Measurements from ENCODE around the gene CFL1.
A peak's percentile ranks its signal among the peaks of the same experiment; 100 is the strongest.
"Not testable (repeated sequence)": the region's sequence is repeated elsewhere in the genome, so short reads cannot be mapped to it uniquely, and the experiment has no call there.

The CFL1 gene

DNA sequence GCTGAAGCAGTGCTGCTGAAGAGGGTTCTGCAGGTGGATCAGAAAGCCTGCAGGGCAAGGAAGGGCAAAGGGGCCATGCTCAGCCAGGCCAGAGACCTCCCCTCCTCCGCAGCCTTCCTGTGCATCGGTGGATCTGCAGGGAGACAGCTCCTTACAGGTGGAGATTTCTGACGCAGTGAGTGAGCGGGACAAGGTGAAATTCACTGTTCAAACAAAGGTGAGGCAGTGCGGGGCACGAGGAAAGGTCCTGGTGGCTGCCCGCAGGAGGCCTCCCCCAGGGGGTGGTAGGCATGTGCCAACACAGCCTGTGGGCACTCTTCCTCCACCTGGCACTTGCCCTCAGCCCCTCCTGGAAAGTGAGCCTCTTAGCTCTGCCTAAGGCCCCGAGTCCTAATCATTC lies 8.6 kb downstream of the CFL1 start:
- Histone ChIP-seq H3K27me3 (ENCODE audit: control insufficient read depth, insufficient read depth, low read length) (no peaks in the 10 kb centered on the region), H3K4me1 (ENCODE audit: control insufficient read depth, insufficient read depth, low read length) (no peaks in the 10 kb centered on the region), H3K27ac (ENCODE audit: low read length) (no peak overlapping the region), H3K9me3 (ENCODE audit: control insufficient read depth, insufficient read depth, low read length) (no peaks in the 10 kb centered on the region), H3K36me3 (ENCODE audit: control insufficient read depth, insufficient read depth, low read length) (peaks cover 22% of the 10 kb centered on the region; the same call in 1 of the 2 replicates), H3K4me3 (ENCODE audit: low read length) (no peak overlapping the region)
- no peak for DNase-seq (ENCODE audit: low read depth, low spot score)
- WGBS (ENCODE audit: insufficient coverage, insufficient read length): no CpG with 5 or more reads among the region's 8 CpGs

DNA sequence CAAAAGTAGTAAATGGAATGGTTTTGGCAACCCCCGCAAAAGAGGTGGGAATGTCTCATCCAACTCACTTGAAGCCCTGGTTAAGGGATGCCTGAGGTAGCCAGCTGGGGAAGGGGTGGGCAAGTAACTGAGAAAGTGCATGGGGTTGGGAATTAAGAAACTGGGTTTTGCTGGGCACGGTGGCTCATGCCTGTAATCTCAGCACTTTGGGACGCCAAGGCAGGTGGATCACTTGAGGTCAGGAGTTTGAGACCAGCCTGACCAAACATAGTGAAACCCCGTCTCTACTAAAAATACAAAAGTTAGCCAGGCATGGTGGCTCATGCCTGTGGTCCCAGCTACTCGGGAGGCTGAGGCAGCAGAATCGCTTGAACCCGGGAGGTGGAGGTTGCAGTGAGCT lies 9.3 kb downstream of the CFL1 start:
- not testable (repeated sequence) for H3K27me3 ChIP-seq (ENCODE audit: control insufficient read depth, insufficient read depth, low read length); H3K4me1 ChIP-seq (ENCODE audit: control insufficient read depth, insufficient read depth, low read length); H3K9me3 ChIP-seq (ENCODE audit: control insufficient read depth, insufficient read depth, low read length); H3K4me3 ChIP-seq (ENCODE audit: low read length); DNase-seq (ENCODE audit: low read depth, low spot score); H3K27ac ChIP-seq (ENCODE audit: low read length)
- no CpG with 5 or more reads among the region's 7 CpGs for WGBS (ENCODE audit: insufficient coverage, insufficient read length)
- peaks cover 16% of the 10 kb centered on the region; the same call in 1 of the 2 replicates for H3K36me3 ChIP-seq (ENCODE audit: control insufficient read depth, insufficient read depth, low read length)

DNA sequence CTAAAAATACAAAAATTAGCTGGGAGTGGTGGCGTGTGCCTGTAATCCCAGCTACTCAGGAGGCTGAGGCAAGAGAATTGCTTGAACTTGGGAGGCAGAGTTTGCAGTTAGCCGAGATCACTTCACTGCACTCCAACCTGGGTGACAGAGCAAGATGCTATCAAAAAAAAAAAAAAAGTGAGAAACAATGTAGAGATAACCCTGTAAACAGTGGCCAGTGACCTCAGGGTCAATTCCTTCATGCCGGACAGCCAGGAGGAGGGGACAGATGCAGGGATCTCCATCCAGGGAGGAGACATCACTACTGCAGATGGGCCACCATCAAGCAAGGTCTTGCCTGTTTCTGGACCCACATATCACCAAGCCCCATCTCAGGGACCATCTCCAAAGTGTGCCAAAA lies 10.2 kb downstream of the CFL1 start:
- H3K27me3 ChIP-seq (ENCODE audit: control insufficient read depth, insufficient read depth, low read length): no peaks in the 10 kb centered on the region
- H3K9me3 ChIP-seq (ENCODE audit: control insufficient read depth, insufficient read depth, low read length): no peaks in the 10 kb centered on the region
- no peak overlapping the region for H3K27ac ChIP-seq (ENCODE audit: low read length)
- H3K36me3 ChIP-seq (ENCODE audit: control insufficient read depth, insufficient read depth, low read length): peaks cover 8% of the 10 kb centered on the region; the same call in 1 of the 2 replicates
- H3K4me1 ChIP-seq (ENCODE audit: control insufficient read depth, insufficient read depth, low read length): no peaks in the 10 kb centered on the region
- DNase-seq (ENCODE audit: low read depth, low spot score): no peak
- no CpG with 5 or more reads among the region's 3 CpGs for WGBS (ENCODE audit: insufficient coverage, insufficient read length)
- H3K4me3 ChIP-seq (ENCODE audit: low read length): no peak overlapping the region

GRCh38 chr11:65844231-65844872 lies 13.6 kb downstream of the CFL1 start:
- H3K27ac ChIP-seq (ENCODE audit: low read length): no peak overlapping the region
- WGBS (ENCODE audit: insufficient coverage, insufficient read length): no CpG with 5 or more reads among the region's 10 CpGs
- no peaks in the 10 kb centered on the region for H3K9me3 ChIP-seq (ENCODE audit: control insufficient read depth, insufficient read depth, low read length)
- no peak overlapping the region for H3K4me3 ChIP-seq (ENCODE audit: low read length)
- H3K4me1 ChIP-seq (ENCODE audit: control insufficient read depth, insufficient read depth, low read length): no peaks in the 10 kb centered on the region
- no peaks in the 10 kb centered on the region for H3K36me3 ChIP-seq (ENCODE audit: control insufficient read depth, insufficient read depth, low read length)
- no peak for DNase-seq (ENCODE audit: low read depth, low spot score)
- no peaks in the 10 kb centered on the region for H3K27me3 ChIP-seq (ENCODE audit: control insufficient read depth, insufficient read depth, low read length)

- no peak for DNase-seq (ENCODE audit: low read depth, low spot score)
- Histone ChIP-seq H3K4me1 (ENCODE audit: control insufficient read depth, insufficient read depth, low read length) (no peaks in the 10 kb centered on the region), H3K27ac (ENCODE audit: low read length) (no peak overlapping the region), H3K27me3 (ENCODE audit: control insufficient read depth, insufficient read depth, low read length) (no peaks in the 10 kb centered on the region), H3K36me3 (ENCODE audit: control insufficient read depth, insufficient read depth, low read length) (no peaks in the 10 kb centered on the region), H3K4me3 (ENCODE audit: low read length) (no peak overlapping the region), H3K9me3 (ENCODE audit: control insufficient read depth, insufficient read depth, low read length) (no peaks in the 10 kb centered on the region)
- no CpG with 5 or more reads among the region's 3 CpGs for whole genome bisulfite sequencing (ENCODE audit: insufficient coverage, insufficient read length)
Observed at GRCh38 chr11:65843811-65844210, 14.2 kb downstream of the CFL1 start.

DNA sequence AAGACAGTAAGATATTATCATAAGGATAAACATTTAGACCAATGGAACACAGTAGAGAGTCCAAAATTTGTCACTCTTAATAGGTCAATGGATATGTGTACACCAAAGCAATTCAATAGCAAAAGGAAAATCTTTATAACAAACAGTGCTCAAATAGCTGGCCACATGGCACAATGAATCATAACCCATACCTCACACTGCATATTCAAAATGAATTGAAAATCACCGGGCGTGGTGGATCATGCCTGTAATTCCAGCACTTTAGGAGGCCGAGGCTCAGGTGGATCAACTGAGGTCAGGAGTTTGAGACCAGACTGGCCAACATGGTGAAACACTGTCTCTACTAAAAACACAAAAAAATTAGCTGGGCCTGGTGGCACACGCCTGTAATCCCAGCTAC lies 15.8 kb downstream of the CFL1 start:
- H3K4me1 ChIP-seq (ENCODE audit: control insufficient read depth, insufficient read depth, low read length): no peaks in the 10 kb centered on the region
- WGBS (ENCODE audit: insufficient coverage, insufficient read length): no CpG with 5 or more reads among the region's 4 CpGs
- no peaks in the 10 kb centered on the region for H3K9me3 ChIP-seq (ENCODE audit: control insufficient read depth, insufficient read depth, low read length)
- DNase-seq (ENCODE audit: low read depth, low spot score): no peak
- H3K4me3 ChIP-seq (ENCODE audit: low read length): no peak overlapping the region
- H3K27ac ChIP-seq (ENCODE audit: low read length): no peak overlapping the region
- no peaks in the 10 kb centered on the region for H3K27me3 ChIP-seq (ENCODE audit: control insufficient read depth, insufficient read depth, low read length)
- H3K36me3 ChIP-seq (ENCODE audit: control insufficient read depth, insufficient read depth, low read length): no peaks in the 10 kb centered on the region

DNA sequence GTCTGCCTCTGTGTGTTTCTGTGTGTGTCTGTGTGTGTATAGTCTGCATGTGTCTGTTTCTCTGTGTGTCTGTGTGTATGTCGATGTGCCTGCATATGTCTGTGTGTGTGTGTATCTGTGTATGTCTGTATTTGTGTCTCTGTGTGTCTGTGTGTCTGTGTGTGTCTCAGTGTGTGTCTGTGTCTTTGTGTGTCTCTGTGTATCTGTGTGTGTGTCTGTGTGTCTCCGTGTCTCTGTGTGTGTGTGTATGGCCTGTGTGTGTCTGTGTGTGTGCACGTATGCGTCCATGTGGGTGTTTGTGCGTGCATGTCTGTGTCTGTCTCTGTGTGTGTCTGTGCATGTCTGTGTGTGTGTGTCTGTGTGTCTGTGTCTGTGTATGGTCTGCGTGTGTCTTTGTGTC lies 23.8 kb downstream of the CFL1 start:
- no CpG with 5 or more reads among the region's 6 CpGs for WGBS (ENCODE audit: insufficient coverage, insufficient read length)
- Histone ChIP-seq H3K36me3 (ENCODE audit: control insufficient read depth, insufficient read depth, low read length) (no peaks in the 10 kb centered on the region), H3K27me3 (ENCODE audit: control insufficient read depth, insufficient read depth, low read length) (peaks cover 6% of the 10 kb centered on the region)

GRCh38 chr11:65833297-65834030 lies 24.5 kb downstream of the CFL1 start, which contains the start of gene SNX32:
SNX32 (plus strand) TSS chr11:65833963; CDS start chr11:65834066, 103 bp downstream.
- Histone ChIP-seq H3K4me1 (ENCODE audit: control insufficient read depth, insufficient read depth, low read length) (peaks cover 5% of the 10 kb centered on the region; the same call in 1 of the 2 replicates), H3K9me3 (ENCODE audit: control insufficient read depth, insufficient read depth, low read length) (no peaks in the 10 kb centered on the region), H3K36me3 (ENCODE audit: control insufficient read depth, insufficient read depth, low read length) (no peaks in the 10 kb centered on the region), H3K4me3 (ENCODE audit: low read length) (peak within 1 kb of the TSS; percentile 64; the same call in 1 of the 2 replicates), H3K27me3 (ENCODE audit: control insufficient read depth, insufficient read depth, low read length) (peaks cover 6% of the 10 kb centered on the region), H3K27ac (ENCODE audit: low read length) (no peak within 1 kb of the TSS)
- DNase-seq (ENCODE audit: low read depth, low spot score): no peak
- WGBS (ENCODE audit: insufficient coverage, insufficient read length): no CpG with 5 or more reads among the region's 63 CpGs

More for the DNA sequence above, 23.8 kb downstream of the CFL1 start:
- H3K27ac ChIP-seq (ENCODE audit: low read length): no peak overlapping the region
- no peaks in the 10 kb centered on the region for H3K9me3 ChIP-seq (ENCODE audit: control insufficient read depth, insufficient read depth, low read length)
- peak overlapping the region; percentile 64; the same call in 1 of the 2 replicates for H3K4me3 ChIP-seq (ENCODE audit: low read length)
- H3K4me1 ChIP-seq (ENCODE audit: control insufficient read depth, insufficient read depth, low read length): peaks cover 5% of the 10 kb centered on the region; the same call in 1 of the 2 replicates
- DNase-seq (ENCODE audit: low read depth, low spot score): no peak

- H3K36me3 ChIP-seq (ENCODE audit: control insufficient read depth, insufficient read depth, low read length); H3K4me1 ChIP-seq (ENCODE audit: control insufficient read depth, insufficient read depth, low read length); H3K9me3 ChIP-seq (ENCODE audit: control insufficient read depth, insufficient read depth, low read length); DNase-seq (ENCODE audit: low read depth, low spot score); H3K27me3 ChIP-seq (ENCODE audit: control insufficient read depth, insufficient read depth, low read length); H3K27ac ChIP-seq (ENCODE audit: low read length); H3K4me3 ChIP-seq (ENCODE audit: low read length): not testable (repeated sequence)
Observed at GRCh38 chr11:65832231-65832630, 25.7 kb downstream of the CFL1 start.

DNA sequence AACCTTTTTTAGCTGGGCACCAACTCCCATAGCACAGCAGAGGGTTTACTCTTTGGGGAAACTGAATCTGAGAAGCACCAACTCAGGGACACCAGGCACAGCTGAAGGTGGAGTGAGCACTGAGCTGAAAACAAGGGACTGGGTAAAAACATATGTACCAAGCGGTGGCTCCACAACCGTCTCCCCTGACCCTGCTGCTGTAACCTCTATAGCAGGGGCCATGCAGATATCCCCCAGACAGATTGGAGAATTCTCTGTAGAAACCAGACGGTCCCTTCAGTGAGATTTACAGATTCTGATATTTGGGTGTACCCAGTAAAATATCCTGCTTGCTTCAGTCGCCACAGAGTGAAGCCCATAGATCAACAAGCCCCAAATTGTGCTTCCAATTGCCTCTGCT lies 28.5 kb downstream of the CFL1 start:
- Histone ChIP-seq H3K36me3 (ENCODE audit: control insufficient read depth, insufficient read depth, low read length) (no peaks in the 10 kb centered on the region), H3K27ac (ENCODE audit: low read length) (no peak overlapping the region), H3K4me1 (ENCODE audit: control insufficient read depth, insufficient read depth, low read length) (peaks cover 4% of the 10 kb centered on the region; the same call in 1 of the 2 replicates), H3K4me3 (ENCODE audit: low read length) (no peak overlapping the region), H3K27me3 (ENCODE audit: control insufficient read depth, insufficient read depth, low read length) (peaks cover 6% of the 10 kb centered on the region), H3K9me3 (ENCODE audit: control insufficient read depth, insufficient read depth, low read length) (no peaks in the 10 kb centered on the region)
- no CpG with 5 or more reads among the region's 4 CpGs for WGBS (ENCODE audit: insufficient coverage, insufficient read length)
- no peak for DNase-seq (ENCODE audit: low read depth, low spot score)
